SW 1271 (cell line): ENCODE results near the gene RNF186.
"Not testable (repeated sequence)": the region's sequence is repeated elsewhere in the genome, so short reads cannot be mapped to it uniquely, and the experiment has no call there.

Experiments used
- DNase-seq, 2 experiments: peaks; one replicate each; lab custom pipeline; 2025; lab: John Stamatoyannopoulos, UW

RNF186 gene, protein sequence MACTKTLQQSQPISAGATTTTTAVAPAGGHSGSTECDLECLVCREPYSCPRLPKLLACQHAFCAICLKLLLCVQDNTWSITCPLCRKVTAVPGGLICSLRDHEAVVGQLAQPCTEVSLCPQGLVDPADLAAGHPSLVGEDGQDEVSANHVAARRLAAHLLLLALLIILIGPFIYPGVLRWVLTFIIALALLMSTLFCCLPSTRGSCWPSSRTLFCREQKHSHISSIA

DNA sequence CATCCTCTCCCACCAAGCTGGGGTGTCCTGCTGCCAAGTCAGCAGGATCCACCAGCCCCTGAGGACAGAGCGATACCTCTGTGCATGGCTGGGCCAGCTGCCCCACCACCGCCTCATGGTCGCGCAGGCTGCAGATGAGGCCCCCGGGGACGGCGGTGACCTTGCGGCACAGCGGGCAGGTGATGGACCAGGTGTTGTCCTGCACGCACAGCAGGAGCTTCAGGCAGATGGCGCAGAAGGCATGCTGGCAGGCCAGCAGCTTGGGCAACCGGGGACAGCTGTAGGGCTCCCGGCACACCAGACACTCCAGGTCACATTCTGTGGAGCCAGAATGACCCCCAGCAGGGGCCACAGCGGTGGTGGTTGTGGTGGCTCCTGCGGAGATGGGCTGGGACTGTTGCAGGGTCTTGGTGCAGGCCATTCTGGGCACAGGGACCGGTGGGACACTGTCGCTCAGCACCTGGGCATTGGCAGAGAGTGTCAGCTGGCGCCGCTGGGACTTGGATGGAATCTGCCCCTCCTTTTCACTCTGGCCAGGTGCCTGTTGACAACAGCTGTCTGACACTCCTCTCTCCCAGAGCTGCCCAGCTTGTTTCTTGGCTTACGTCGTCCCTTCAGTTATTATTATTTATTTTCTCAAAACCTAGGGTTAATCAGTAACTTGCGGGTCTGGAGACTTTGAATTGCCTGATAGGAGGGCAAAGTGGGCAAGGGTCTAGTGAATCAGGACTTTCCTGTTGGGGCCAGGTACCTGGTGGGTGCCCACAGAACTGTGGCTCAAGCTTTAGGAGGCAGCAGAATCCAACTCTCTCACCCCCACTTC is at the start of gene RNF186:
RNF186 (minus strand) TSS at position 603 of the 823 bp plus-strand sequence; CDS start at position 421, 182 bp downstream.
- DNase-seq = no peak

DNA sequence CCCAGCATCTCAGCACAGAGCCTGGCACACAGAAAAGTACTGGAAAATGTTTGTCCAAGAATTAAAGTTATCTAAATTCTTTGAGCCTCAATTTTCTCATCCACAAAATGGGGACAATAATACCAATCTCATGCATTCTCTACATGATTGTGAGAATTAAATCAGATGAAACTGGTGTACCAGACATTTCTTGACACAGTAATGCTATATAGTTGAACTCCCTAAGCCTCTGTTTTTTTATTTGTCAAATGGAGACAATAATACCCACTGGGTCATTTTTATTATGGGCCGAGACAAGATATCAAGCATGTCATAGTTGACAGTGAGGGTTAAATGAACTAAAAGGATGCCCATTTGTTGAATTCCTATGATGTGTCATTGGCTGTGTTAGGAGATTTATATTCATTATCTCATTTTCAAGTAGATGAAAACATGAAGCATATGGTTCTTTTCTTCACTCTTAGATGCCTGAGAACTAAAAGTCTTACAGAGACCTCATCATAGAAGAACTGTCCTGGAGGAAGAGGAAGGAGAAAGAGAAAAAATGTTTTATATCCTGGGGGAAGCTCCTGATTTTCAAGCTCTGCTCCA is 49.6 kb upstream of the RNF186 start:
- DNase-seq = no peak

DNA sequence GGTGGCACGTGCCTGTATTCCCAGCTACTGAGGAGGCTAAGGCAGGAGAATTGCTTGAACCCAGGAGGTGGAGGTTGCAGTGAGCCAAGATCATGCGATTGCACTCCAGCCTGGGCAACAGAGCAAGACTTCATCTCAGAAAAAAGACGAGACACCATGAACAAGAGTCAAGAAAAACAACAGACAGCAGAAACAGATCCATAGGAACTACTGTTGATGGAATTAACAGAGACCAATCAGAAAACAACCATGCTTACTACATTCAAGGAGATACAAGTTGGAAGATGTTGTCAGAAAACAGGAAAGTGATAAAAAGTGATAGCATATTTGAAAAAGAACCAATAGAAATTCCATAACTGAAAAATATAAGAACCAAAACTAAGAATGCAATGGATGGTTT is 47.9 kb upstream of the RNF186 start:
- no peak for DNase-seq

DNA sequence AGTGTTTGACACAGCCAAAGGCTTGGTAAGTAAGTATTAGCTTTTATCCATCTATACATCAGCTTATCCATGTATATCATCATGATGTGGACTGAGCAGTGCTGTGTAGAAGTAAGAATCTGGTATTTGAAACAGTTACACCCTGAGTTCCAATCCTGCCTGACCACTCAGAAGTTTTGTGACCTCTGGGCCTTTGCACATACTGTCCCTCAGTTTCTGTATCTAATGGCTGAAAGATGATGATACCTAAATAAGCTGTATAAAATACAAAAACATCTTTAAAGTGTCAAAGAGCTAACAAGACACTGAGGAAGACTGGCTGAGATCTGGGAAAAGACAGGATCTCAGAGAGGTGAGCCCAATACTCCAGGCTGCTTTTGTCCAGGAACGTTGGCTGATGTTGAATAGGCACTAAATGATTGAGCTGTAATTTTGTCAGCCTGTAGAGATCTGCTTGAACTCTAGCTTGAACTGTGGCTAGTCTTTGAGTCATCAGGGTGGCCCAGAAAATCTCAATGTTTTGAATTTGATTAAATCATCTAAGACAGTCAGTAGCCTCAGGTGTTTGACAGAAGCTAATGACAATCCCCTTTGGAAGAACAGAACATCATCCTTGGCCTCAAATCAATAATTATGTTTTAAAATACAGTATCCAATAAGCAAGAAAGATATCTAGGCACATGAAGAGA is 46.9 kb upstream of the RNF186 start:
- DNase-seq = no peak

GRCh38 chr1:19861034-19861433 is 46.0 kb upstream of the RNF186 start:
- no peak for DNase-seq

- no peak for DNase-seq
These were observed 45.3 kb upstream of the RNF186 start for GRCh38 chr1:19860418-19860817.

DNA sequence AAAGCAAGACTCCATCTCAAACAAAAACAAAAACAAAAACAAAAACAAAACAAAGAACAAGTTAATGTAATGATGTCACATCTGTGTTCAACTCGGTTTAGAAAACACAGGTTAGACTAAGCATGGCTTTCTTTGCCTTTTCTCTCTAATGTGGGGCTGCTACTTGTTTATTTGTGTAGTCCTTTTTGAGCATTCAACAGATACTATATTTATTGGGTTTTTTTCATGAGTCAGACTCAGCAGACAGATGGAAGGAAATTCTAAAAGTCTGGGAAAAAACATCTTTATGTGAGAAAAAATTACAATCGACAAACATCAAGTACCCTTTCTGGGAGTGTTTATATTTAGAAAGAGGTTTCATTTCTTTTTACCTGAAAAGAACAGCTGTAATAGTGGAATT is 44.8 kb upstream of the RNF186 start:
- no peak for DNase-seq

GRCh38 chr1:19858893-19859292 is 43.8 kb upstream of the RNF186 start:
- no peak for DNase-seq

- DNase-seq = no peak
These were observed 39.8 kb upstream of the RNF186 start for GRCh38 chr1:19854866-19855265.

DNA sequence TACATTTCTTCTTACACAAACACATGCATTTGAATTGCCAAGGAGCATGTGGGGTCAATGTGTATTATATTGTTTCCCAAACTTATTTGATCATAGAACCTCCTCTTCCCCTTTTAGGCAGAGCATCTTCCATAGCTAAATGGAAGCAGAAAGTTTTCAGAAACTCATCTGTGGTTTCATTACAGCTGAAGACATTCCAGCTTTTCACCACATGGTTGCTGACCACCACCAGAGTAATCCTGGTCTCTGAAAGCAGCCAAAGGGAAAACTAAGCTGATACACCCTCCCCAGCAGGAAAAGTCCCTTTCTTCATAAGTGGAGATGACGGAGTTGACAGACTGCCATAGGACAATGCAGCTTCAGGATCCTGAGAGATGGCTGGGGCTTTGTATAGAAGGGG is 37.0 kb upstream of the RNF186 start:
- no peak for DNase-seq

DNA sequence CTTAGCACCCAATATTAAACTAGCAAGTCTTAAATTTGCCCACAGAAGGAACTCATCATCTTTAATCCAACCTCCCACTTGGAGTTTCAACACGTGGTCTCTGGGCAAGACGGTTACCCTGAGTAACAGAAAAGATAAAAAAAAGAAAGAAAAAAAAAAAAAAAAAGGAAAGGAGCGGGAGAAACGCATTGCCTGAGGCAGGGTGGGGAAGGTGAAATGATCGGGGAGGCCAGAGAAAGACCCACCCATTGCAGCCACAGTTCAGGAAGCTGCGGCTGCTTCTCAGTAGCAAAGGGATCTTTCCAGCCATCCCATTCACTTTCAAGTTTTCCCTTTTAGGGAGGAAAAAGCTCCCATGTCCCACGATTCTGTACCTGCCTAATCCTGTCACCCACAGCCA is 35.1 kb upstream of the RNF186 start:
- DNase-seq = no peak

DNA sequence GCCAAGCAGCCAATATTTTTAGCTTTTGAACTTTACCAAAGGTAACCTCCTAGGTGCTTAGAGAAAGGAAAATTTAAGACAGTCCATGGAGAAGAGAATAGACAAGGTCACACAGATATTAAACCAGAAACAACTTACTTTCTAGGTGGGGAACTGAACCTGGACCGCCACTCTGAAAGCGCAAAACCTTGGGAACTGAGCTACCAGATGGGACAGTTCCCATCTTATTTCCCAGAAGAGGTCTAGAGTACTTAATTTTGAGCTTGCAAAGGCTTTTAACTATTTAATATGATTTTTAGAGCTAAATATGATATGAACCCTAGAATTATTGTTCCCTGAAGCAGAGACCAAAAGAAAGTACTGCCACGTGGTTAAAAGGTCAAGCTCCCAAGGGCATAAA is 34.2 kb upstream of the RNF186 start:
- DNase-seq = not testable (repeated sequence)

- DNase-seq = not testable (repeated sequence)
These were observed 32.3 kb upstream of the RNF186 start for GRCh38 chr1:19847334-19847733.

- DNase-seq = no peak
These were observed 31.3 kb upstream of the RNF186 start for GRCh38 chr1:19846338-19846737.

GRCh38 chr1:19845555-19845954 is 30.5 kb upstream of the RNF186 start:
- no peak for DNase-seq

DNA sequence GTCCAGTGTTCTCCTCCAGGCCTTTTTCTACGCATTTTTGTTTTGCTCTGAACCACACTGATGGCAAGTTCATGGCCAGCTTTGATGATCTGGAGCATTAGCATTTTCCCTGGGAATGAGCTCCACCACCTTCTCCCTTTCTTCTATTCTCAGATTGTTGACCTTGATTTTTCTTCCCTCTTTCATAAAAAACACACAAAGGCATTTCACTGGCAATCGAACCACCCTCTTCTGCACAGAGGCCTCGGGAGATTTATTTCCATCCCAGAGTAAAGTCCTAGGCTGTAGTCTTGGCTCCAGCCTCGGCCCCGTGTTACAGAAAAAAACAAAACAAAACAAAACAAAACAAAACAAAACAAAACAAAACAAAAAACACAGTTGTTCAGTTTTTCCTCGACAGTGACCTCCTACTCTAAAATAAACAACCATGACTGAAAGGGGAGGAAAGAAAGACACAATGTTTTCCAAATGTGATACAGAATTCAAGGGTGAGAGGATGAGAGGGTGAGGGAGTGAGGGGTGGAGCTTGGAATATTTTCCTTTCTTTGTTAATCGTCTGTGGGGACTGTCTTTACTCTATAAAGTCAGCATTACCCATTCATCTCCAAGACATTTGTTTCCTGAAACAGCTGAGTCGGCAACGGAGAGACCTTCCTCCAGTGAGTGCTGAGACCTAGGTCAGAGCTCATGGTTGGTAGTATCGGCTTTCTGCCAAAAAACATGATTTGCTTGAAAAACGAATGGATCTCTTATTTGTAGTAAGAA is 29.8 kb upstream of the RNF186 start:
- no peak for DNase-seq

DNA sequence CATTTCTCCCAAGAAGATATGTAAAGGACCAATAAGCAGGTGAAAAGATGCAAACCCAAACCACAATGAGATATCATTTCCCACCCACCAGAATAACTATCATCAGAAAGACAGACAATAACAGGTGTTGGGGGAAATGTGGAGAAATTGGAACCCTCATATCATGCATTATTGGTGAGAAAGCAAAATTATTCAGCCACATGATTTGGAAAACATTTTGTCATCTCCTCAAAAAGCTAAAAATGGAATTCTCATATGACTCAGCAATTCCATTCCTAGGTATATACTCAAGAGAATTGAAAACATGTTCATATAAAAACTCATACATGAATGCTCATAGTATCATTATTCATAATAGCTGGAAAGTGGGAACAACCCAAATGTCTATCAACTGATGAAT is 25.1 kb upstream of the RNF186 start:
- DNase-seq = no peak

DNA sequence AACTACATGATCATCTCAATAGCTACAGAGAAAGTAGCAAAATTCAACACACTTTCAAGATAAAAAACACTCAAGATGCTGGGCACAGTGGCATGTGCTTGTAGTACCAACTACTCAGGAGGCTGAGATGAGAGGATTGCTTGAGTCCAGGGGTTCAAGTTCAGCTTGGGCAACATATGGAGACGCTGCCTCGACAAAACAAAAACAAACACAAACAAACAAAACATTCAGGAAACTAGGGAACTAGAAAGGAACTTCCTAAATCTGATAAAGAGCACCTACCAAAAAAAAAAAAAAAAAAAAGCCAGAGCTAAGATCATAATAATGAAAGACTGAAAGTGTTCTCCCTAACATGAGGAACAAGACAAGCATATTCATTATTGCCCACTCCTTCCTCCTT is 22.8 kb upstream of the RNF186 start:
- DNase-seq = no peak

GRCh38 chr1:19835578-19835977 is 20.5 kb upstream of the RNF186 start:
- DNase-seq = no peak

- DNase-seq = no peak
These were observed 16.4 kb upstream of the RNF186 start for GRCh38 chr1:19831441-19831840.

GRCh38 chr1:19828546-19828945 is 13.5 kb upstream of the RNF186 start:
- DNase-seq = no peak

DNA sequence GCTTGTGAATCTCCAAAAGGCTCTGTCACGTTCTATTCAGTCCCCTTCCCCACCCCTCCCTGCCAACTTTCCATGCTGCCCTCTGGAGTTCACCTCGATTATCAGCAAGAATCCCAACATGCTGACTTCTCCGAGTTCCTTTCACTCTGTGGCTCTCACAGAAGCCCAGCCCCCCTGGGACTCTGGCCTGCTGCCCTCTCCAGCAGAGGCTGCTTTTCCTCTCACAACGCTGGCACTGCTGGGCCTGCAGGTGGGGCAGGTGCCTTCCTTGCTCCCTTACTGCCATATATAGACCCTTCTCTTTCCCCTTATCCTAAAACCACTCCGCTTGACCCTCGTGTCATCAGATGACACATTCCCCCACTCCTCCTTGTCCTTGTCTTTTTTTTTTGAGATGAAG is 10.2 kb upstream of the RNF186 start:
- DNase-seq = no peak
